T-cell (primary cell): ENCODE data around the gene LBR. TPM values are rescaled to one million over a fixed set of nuclear protein-coding genes. Genes with fewer than 3 reads are reported as not detected.

Experiments
- ATAC-seq, 4 experiments: fragments of 200-7000 bp in 3 of 4; fragments of 150-1000 bp in 1 of 4; cut with Tn5 transposase; replicated peaks in 1 of 4; 1 replicate in 3 of 4; 2 replicates in 1 of 4; pipeline ENCODE4 v1.10.0; 2021; ENCODE audit warnings: moderate library complexity in 3 of 4, mild to moderate bottlenecking in 2 of 4, moderate number of reproducible peaks in 1 of 4
- CTCF ChIA-PET, 2 donors: fragments of 300-600 bp; sonication (Branson Sonifier 250); formaldehyde crosslinking; loops; one replicate each; lab custom pipeline; 2022; ENCODE audit warnings: antibody characterized with exemption in 2 of 2; lab: Charles Lee
- POLR2A ChIA-PET, 2 donors: fragments of 300-600 bp; sonication (Branson Sonifier 250); formaldehyde crosslinking; loops; one replicate each; lab custom pipeline; 2022; ENCODE audit warnings: antibody characterized with exemption in 2 of 2; lab: Charles Lee
- DNase-seq, 35 experiments: peaks; one replicate each; pipeline versions ENCODE4 v3.0.0 to v3.0.0-alpha.2; 2013 to 2023
- H3K27ac ChIP-seq: one replicate; pipeline ENCODE4 v1.5.1; 2013; ENCODE audit warnings: low read length
- H3K27me3 ChIP-seq, 2 experiments: replicated peaks in 1 of 2; 1 replicate in 1 of 2; 2 replicates in 1 of 2; pipeline versions ENCODE4 v1.6.1 to v1.7.0; 2013; ENCODE audit warnings: low read length in 1 of 2, mixed read lengths in 1 of 2; ENCODE audit not compliant: control insufficient read depth in 2 of 2, insufficient read depth in 2 of 2; ENCODE audit errors: extremely low read depth in 1 of 2
- H3K36me3 ChIP-seq, 2 donors: 1 replicate in 1 of 2; 2 replicates in 1 of 2; pipeline versions ENCODE4 v1.6.1 to v1.7.0; 2013; ENCODE audit warnings: low read length in 1 of 2; ENCODE audit not compliant: control insufficient read depth in 2 of 2, insufficient read depth in 1 of 2; ENCODE audit errors: extremely low read depth in 1 of 2
- H3K4me1 ChIP-seq, 2 experiments: 1 replicate in 1 of 2; 2 replicates in 1 of 2; pipeline versions ENCODE4 v1.6.1 to v1.7.0; 2013; ENCODE audit warnings: low read length in 2 of 2, mixed read lengths in 1 of 2; ENCODE audit not compliant: insufficient read depth in 2 of 2, control insufficient read depth in 1 of 2; ENCODE audit errors: extremely low read depth in 1 of 2
- H3K4me3 ChIP-seq, 2 donors: 1 replicate in 1 of 2; 2 replicates in 1 of 2; pipeline versions ENCODE4 v1.5.1 to v1.7.0; 2013; ENCODE audit warnings: mild to moderate bottlenecking in 2 of 2, low read length in 1 of 2, moderate library complexity in 1 of 2; ENCODE audit not compliant: control insufficient read depth in 1 of 2; ENCODE audit errors: extremely low read depth in 1 of 2
- H3K9me3 ChIP-seq: 2 replicates; pipeline ENCODE4 v1.7.0; 2013
- H3K27ac Mint-ChIP-seq, 2 donors: one replicate each; pipeline ENCODE4 v1.8.0; 2020 to 2021; ENCODE audit warnings: mild to moderate bottlenecking in 2 of 2, mixed read lengths in 2 of 2
- H3K27me3 Mint-ChIP-seq, 2 donors: one replicate each; pipeline ENCODE4 v1.8.0; 2021 to 2022; ENCODE audit warnings: mixed read lengths in 2 of 2
- H3K36me3 Mint-ChIP-seq: one replicate; pipeline ENCODE4 v1.8.0; 2021; ENCODE audit warnings: mixed read lengths
- H3K4me1 Mint-ChIP-seq, 3 donors: one replicate each; pipeline ENCODE4 v1.8.0; 2020 to 2022; ENCODE audit warnings: mixed read lengths in 3 of 3, mild to moderate bottlenecking in 1 of 3
- H3K4me3 Mint-ChIP-seq, 3 donors: one replicate each; pipeline ENCODE4 v1.8.0; 2020 to 2022; ENCODE audit warnings: mild to moderate bottlenecking in 3 of 3, mixed read lengths in 3 of 3, moderate library complexity in 3 of 3
- H3K9me3 Mint-ChIP-seq, 3 donors: one replicate each; pipeline ENCODE4 v1.8.0; 2020 to 2022; ENCODE audit warnings: mixed read lengths in 3 of 3
- WGBS: methylation state at CpG from one replicate; pipeline ENCODE4 v1.1.5; 2013; ENCODE audit warnings: missing lambda C conversion rate; ENCODE audit not compliant: insufficient coverage; 5-methylcytosine and 5-hydroxymethylcytosine counted together
- total RNA-seq, 35 experiments: library from RNA in 6 of 35; stranded (reverse) in 6 of 35; fragments of 120-200 nt in 1 of 35; gene quantifications; one replicate each; pipeline versions ENCODE4 v1.2.1 to v1.2.4 and lab custom pipeline; 2013 to 2026

LBR gene
- total RNA-seq, 5 donors from 2014 or later (not counting 1 experiment from before 2014, with no cell fraction given): 105 to 142 (median 118) TPM

DNA sequence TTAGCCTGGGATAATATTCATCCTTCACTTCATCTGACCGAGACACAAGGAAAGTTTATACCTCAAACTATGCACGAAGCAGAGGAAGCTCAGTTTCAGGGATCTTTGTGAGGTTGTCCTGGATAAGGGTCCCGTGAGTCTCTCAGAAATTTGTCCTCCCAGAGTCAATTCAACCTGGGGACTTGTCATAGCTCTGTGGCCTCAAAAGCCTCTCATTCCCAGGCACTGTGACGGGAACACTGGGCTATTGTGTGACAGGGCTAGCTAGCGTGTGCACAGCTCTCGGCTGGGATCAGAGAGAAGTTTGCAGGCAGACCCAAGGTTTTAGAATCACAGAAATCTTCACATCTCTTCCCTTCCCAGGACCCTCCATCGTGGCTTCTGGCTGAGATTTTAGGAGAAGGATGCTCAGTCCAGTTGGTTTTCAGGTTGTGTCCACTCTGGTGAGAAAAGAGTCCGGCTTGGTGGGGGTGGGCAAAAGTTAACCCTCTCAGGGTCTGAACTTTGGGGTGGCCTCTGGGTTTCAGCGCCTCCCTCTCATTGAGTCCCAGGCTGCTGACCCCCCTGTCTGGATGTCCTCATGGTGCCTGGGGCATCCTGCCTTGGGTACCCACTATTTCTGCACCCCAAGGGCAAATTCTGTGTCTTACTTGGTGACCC, 20.4 kb upstream of the LBR start:
- H3K27ac Mint-ChIP-seq: peak overlapping the region in 1 of 2 donors; percentile 27
- no peaks in the 10 kb centered on the region for H3K27me3 Mint-ChIP-seq
- Histone ChIP-seq H3K4me1 (peaks cover 14 to 52% of the 10 kb centered on the region in 2 experiments), H3K27ac (no peak overlapping the region), H3K27me3 (no peaks in the 10 kb centered on the region), H3K36me3 (no peaks in the 10 kb centered on the region), H3K4me3 (no peak overlapping the region), H3K9me3 (no peaks in the 10 kb centered on the region)
- ChIA-PET POLR2A (interaction anchor here (0.5 to 1.0 kb wide), 4 partner anchors 20 to 474 kb away, joined by 3 read pairs; no protein-coding TSS in a partner anchor), CTCF (interaction anchor here (0.5 to 0.6 kb wide), 2 partner anchors 47 to 149 kb away, joined by 3 to 6 read pairs; no protein-coding TSS in a partner anchor)
- H3K36me3 Mint-ChIP-seq: no peaks in the 10 kb centered on the region
- ATAC-seq (no peak), DNase-seq (no peak)
- H3K4me1 Mint-ChIP-seq: peaks cover 50 to 61% (median 51%) of the 10 kb centered on the region in 3 donors
- H3K9me3 Mint-ChIP-seq: no peaks in the 10 kb centered on the region
- H3K4me3 Mint-ChIP-seq: no peak overlapping the region
- 82% methylated on average over 3 of the region's 9 CpGs for WGBS

DNA sequence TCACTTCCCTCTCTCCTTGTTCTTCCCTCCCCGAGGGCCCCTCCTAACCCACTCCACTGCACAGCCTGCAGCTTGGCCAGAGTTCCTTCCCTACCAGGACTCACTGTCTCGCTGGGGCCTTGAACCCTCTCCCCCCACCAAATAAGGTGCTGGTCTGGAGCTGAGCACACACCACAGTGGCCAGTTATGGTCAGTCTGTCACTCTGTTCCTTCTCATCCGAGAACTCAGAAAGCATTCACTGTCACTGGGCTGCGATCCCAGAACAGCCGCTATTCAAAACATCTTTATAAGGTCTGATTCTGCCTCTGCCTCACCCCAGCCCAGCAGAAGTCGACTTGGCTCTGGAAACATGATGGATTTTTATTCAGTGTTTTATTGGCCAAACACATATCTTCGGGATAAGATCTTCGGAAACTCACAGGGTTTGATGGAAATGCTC, 19.8 kb upstream of the LBR start:
- Mint-ChIP-seq H3K27me3 (no peaks in the 10 kb centered on the region), H3K4me3 (no peak overlapping the region), H3K36me3 (no peaks in the 10 kb centered on the region), H3K9me3 (no peaks in the 10 kb centered on the region), H3K4me1 (peaks cover 55 to 65% (median 57%) of the 10 kb centered on the region in 3 donors), H3K27ac (peak overlapping the region in 1 of 2 donors; percentile 27)
- Histone ChIP-seq H3K4me1 (peaks cover 14 to 57% of the 10 kb centered on the region in 2 experiments), H3K36me3 (no peaks in the 10 kb centered on the region), H3K4me3 (no peak overlapping the region), H3K27me3 (no peaks in the 10 kb centered on the region), H3K27ac (no peak overlapping the region), H3K9me3 (no peaks in the 10 kb centered on the region)
- ChIA-PET CTCF (interaction anchor here in 1 of 2 donors (0.5 kb wide), 1 partner anchor 46 kb away, joined by 3 read pairs; no protein-coding TSS in a partner anchor), POLR2A (interaction anchor here in 1 of 2 donors (0.5 to 1.0 kb wide), 2 partner anchors 19 to 22 kb away, joined by 3 read pairs; no protein-coding TSS in a partner anchor)
- 96% methylated on average over 5 of the region's 8 CpGs for WGBS
- DNase-seq (no peak), ATAC-seq (no peak)

DNA sequence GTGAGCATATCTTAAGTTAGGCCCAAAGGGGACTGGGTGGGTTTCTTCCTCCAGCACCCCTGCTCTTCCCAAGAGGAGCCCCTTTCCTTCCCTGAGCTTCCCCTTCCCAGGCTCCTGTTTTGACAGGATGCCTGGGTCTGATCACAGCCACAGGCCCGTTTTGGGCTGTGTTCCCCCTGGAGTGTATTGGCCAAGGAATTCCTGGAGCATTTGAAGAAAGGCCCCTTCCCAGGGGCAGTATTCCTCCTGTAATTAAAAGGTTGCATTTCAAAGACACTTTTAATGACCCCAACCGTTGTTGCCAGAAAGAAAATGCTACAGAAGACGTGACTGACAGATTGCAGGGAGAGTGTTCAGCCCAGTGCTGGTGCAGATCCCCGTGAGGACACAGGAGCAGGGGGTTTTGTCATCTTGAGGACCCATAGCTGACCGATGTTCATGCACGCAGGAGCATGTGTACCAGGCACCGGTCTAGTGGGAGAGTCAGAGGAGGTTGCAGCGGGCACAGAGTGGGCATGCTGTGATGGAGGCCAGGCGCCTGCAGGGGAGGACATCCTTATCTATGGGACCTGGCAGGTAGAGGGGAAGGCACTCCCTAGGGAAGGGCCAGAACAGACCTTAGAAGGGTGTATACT, 19.3 kb upstream of the LBR start:
- no peaks in the 10 kb centered on the region for H3K36me3 Mint-ChIP-seq
- 96% methylated on average over 7 of the region's 9 CpGs for WGBS
- H3K4me1 Mint-ChIP-seq: peaks cover 60 to 71% (median 63%) of the 10 kb centered on the region in 3 donors
- ChIA-PET CTCF (interaction anchor here (1.5 to 5.0 kb wide), 2 partner anchors 20 to 33 kb away, joined by 3 to 43 read pairs; partner anchors contain the start of gene LBR (in 1 of the 2)), POLR2A (interaction anchor here in 1 of 2 donors (0.5 kb wide), 1 partner anchor 72 kb away, joined by 4 read pairs; no protein-coding TSS in a partner anchor)
- no peaks in the 10 kb centered on the region for H3K27me3 ChIP-seq
- H3K27ac ChIP-seq: no peak overlapping the region
- H3K27me3 Mint-ChIP-seq: no peaks in the 10 kb centered on the region
- H3K27ac Mint-ChIP-seq: peak overlapping the region in 1 of 2 donors; percentile 8
- no peaks in the 10 kb centered on the region for H3K9me3 ChIP-seq
- no peaks in the 10 kb centered on the region for H3K9me3 Mint-ChIP-seq
- H3K4me1 ChIP-seq: peaks cover 17 to 62% of the 10 kb centered on the region in 2 experiments
- ATAC-seq (no peak), DNase-seq (no peak)
- H3K36me3 ChIP-seq: no peaks in the 10 kb centered on the region
- no peak overlapping the region for H3K4me3 ChIP-seq
- H3K4me3 Mint-ChIP-seq: no peak overlapping the region

DNA sequence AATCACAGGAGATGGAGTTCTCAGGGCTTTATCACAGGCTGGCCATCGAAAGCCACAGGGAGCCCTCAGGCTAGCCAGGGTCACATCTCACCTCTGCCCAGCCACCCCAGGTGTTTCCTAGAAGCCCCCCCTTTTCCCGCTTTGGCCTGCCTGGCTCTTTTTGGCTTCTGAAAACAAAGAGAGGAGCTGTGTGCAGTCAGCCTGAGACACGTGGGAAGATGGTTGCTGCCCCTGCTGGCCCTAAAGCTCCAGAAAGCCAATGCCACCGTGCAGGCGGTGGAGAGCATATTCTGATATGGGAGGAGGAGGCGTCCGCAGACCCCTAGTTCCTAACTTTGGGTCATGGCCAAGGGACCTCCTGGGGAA, 18.7 kb upstream of the LBR start:
- H3K27ac ChIP-seq: no peak overlapping the region
- ChIA-PET POLR2A (no interaction called here), CTCF (interaction anchor here (1.5 to 5.0 kb wide), 2 partner anchors 19 to 33 kb away, joined by 3 to 43 read pairs; partner anchors contain the start of gene LBR (in 1 of the 2))
- H3K4me3 ChIP-seq: no peak overlapping the region
- H3K36me3 Mint-ChIP-seq: no peaks in the 10 kb centered on the region
- H3K4me1 Mint-ChIP-seq: peaks cover 66 to 76% (median 68%) of the 10 kb centered on the region in 3 donors
- H3K27ac Mint-ChIP-seq: peak overlapping the region; percentile 89 to 93
- ATAC-seq (no peak), DNase-seq (no peak)
- H3K27me3 Mint-ChIP-seq: no peaks in the 10 kb centered on the region
- no peaks in the 10 kb centered on the region for H3K9me3 Mint-ChIP-seq
- no peaks in the 10 kb centered on the region for H3K36me3 ChIP-seq
- H3K4me1 ChIP-seq: peaks cover 20 to 67% of the 10 kb centered on the region in 2 experiments
- H3K27me3 ChIP-seq: no peaks in the 10 kb centered on the region
- H3K9me3 ChIP-seq: no peaks in the 10 kb centered on the region
- peak overlapping the region in 1 of 3 donors; percentile 74 for H3K4me3 Mint-ChIP-seq
- WGBS: 95% methylated on average over 7 of the region's 7 CpGs

DNA sequence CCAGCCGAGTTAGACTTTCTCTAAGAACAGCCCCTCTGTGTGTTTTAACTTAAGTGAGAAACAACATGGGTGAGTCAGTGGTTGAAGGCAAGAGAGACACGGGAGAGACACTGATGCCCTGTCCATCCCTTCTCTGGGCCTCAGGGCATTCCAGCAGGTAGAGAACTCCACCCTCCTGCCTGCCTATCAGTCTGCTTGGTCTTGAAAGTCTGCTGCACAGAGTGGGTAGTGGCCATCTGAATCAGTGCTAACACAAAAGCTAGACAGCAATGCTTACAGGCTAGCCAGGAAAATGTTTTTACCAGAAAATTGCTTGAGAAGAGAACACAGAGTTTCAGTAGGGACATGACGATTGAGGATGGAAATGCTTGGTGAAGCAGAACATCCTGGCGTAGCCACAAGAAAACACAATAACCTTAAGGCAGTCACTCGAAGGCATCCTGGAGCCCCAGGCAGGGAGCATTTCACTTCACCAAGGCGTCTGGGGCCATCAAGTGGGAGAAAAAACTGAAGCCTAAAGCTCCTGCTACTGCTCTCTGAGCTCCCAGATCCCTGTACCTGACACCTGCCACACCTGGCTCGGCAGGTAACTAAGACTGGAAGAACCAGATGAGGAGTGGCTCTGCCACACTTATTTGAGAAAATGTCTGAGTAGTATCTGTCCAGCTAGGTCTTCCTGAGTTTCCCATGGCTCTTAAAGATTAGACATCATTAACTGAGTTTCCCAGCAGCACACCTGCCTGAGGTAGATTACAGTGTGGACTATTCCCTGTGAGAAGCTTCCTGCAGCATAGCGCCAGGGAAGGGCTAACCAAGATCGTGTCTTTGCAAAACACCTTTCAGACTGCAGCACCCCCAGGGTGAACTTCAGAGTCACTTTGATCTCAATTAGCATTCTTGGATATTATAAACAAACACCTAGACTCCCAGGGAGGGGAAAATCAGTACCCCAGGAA, 18.1 kb upstream of the LBR start:
- Mint-ChIP-seq H3K27ac (peak overlapping the region; percentile 89 to 93), H3K36me3 (no peaks in the 10 kb centered on the region), H3K9me3 (no peaks in the 10 kb centered on the region), H3K27me3 (no peaks in the 10 kb centered on the region), H3K4me1 (peaks cover 69 to 80% (median 69%) of the 10 kb centered on the region in 3 donors), H3K4me3 (peak overlapping the region; percentile 47 to 74 (median 57))
- DNase-seq (peak in 4 of 35 experiments; percentile 24 to 68 (median 40)), ATAC-seq (peak in 1 of 4 experiments; percentile 30)
- Histone ChIP-seq H3K9me3 (no peaks in the 10 kb centered on the region), H3K36me3 (no peaks in the 10 kb centered on the region), H3K27me3 (no peaks in the 10 kb centered on the region), H3K4me3 (peak overlapping the region in 1 of 2 donors; percentile 13), H3K4me1 (peaks cover 20 to 72% of the 10 kb centered on the region in 2 experiments), H3K27ac (peak overlapping the region; percentile 80)
- ChIA-PET CTCF (interaction anchor here (0.6 to 5.0 kb wide), 7 partner anchors 14 to 619 kb away, joined by 3 to 43 read pairs (median 5); partner anchors contain the start of genes LBR (in 1 of the 2) and SRP9 (in 1 of the 2)), POLR2A (interaction anchor here (0.6 to 1.5 kb wide), 3 partner anchors 332 to 1260 kb away, joined by 3 to 6 read pairs (median 5); partner anchors contain the start of gene SRP9 (in 1 of the 2))
- 65% methylated on average over 3 of the region's 9 CpGs for WGBS
